ENCODE results near the gene ASAP3. TPM values are rescaled to one million over a fixed set of nuclear protein-coding genes. Genes with fewer than 3 reads are reported as not detected.

The ASAP3 gene
- total RNA-seq, 1 experiment from 2014 or later = 2.9 TPM

GRCh38 chr1:23521588-23521987 lies 37.6 kb upstream of the ASAP3 start:
- TF ChIP-seq, protein P1, sequence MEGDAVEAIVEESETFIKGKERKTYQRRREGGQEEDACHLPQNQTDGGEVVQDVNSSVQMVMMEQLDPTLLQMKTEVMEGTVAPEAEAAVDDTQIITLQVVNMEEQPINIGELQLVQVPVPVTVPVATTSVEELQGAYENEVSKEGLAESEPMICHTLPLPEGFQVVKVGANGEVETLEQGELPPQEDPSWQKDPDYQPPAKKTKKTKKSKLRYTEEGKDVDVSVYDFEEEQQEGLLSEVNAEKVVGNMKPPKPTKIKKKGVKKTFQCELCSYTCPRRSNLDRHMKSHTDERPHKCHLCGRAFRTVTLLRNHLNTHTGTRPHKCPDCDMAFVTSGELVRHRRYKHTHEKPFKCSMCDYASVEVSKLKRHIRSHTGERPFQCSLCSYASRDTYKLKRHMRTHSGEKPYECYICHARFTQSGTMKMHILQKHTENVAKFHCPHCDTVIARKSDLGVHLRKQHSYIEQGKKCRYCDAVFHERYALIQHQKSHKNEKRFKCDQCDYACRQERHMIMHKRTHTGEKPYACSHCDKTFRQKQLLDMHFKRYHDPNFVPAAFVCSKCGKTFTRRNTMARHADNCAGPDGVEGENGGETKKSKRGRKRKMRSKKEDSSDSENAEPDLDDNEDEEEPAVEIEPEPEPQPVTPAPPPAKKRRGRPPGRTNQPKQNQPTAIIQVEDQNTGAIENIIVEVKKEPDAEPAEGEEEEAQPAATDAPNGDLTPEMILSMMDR (IDR thresholded peaks at IDR 0.05; ENCODE audit: unreplicated experiment) = no peak
- Mint-ChIP-seq H3K9me3 (ENCODE audit: low read depth, unreplicated experiment) (no peaks in the 10 kb centered on the region), H3K27ac (ENCODE audit: unreplicated experiment) (no peak overlapping the region), H3K4me3 (ENCODE audit: low read depth, unreplicated experiment) (no peak overlapping the region), H3K27me3 (ENCODE audit: unreplicated experiment) (no peaks in the 10 kb centered on the region), H3K36me3 (ENCODE audit: insufficient read depth, unreplicated experiment) (peaks cover 4% of the 10 kb centered on the region), H3K4me1 (ENCODE audit: low read depth, unreplicated experiment) (peaks cover 16% of the 10 kb centered on the region)
- DNase-seq = no peak
- intact Hi-C loops (cut with micrococcal nuclease; ENCODE audit: unreplicated experiment) = no loop called here
- BruUV-seq (replicated peaks) = no TSS peak
- CTCF ChIA-PET = no interaction called here

DNA sequence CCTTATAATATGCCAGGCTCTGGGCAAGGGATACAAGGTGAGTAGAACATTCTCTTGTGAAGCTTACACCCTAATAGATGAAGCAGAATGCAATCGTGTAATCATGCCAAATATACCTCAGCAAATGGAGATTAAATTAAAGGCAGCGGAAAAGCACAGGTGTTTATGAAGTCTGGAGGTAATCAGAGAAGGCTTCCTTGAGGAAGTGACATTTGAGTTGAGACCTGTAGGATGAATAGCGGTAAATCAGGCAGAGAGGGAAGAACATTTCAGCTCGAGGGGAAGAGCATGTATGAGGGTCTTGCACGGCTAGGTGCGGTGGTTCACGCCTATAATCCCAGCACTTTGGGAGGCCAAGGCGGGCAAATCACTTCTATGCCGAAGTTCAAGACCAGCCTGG lies 33.6 kb upstream of the ASAP3 start:
- no TSS peak for BruUV-seq (replicated peaks)
- TF ChIP-seq, protein P1 (IDR thresholded peaks at IDR 0.05; ENCODE audit: unreplicated experiment) = no peak
- H3K4me1 Mint-ChIP-seq (ENCODE audit: low read depth, unreplicated experiment) = no peaks in the 10 kb centered on the region
- peaks cover 11% of the 10 kb centered on the region for H3K36me3 Mint-ChIP-seq (ENCODE audit: insufficient read depth, unreplicated experiment)
- intact Hi-C loops (cut with micrococcal nuclease; ENCODE audit: unreplicated experiment) = no loop called here
- no peaks in the 10 kb centered on the region for H3K9me3 Mint-ChIP-seq (ENCODE audit: low read depth, unreplicated experiment)
- H3K27ac Mint-ChIP-seq (ENCODE audit: unreplicated experiment) = no peak overlapping the region
- DNase-seq = no peak
- H3K4me3 Mint-ChIP-seq (ENCODE audit: low read depth, unreplicated experiment) = no peak overlapping the region
- no peaks in the 10 kb centered on the region for H3K27me3 Mint-ChIP-seq (ENCODE audit: unreplicated experiment)
- CTCF ChIA-PET = no interaction called here

- CTCF ChIA-PET = interaction anchor here (0.5 kb wide), 1 partner anchor 9 kb away, joined by 3 read pairs; no protein-coding TSS in a partner anchor
- intact Hi-C loops (cut with micrococcal nuclease; ENCODE audit: unreplicated experiment) = no loop called here
- H3K9me3 Mint-ChIP-seq (ENCODE audit: low read depth, unreplicated experiment) = no peaks in the 10 kb centered on the region
- TF ChIP-seq, protein P1 (IDR thresholded peaks at IDR 0.05; ENCODE audit: unreplicated experiment) = no peak
- BruUV-seq (replicated peaks) = no TSS peak
- H3K4me1 Mint-ChIP-seq (ENCODE audit: low read depth, unreplicated experiment) = no peaks in the 10 kb centered on the region
- H3K27me3 Mint-ChIP-seq (ENCODE audit: unreplicated experiment) = no peaks in the 10 kb centered on the region
- DNase-seq = no peak
- H3K27ac Mint-ChIP-seq (ENCODE audit: unreplicated experiment) = no peak overlapping the region
- no peak overlapping the region for H3K4me3 Mint-ChIP-seq (ENCODE audit: low read depth, unreplicated experiment)
- H3K36me3 Mint-ChIP-seq (ENCODE audit: insufficient read depth, unreplicated experiment) = peaks cover 11% of the 10 kb centered on the region
Observed at GRCh38 chr1:23515905-23516304, 31.9 kb upstream of the ASAP3 start.

GRCh38 chr1:23514111-23514679 lies 30.2 kb upstream of the ASAP3 start:
- no peak for DNase-seq
- CTCF ChIA-PET = interaction anchor here (0.7 kb wide), 1 partner anchor 13 kb away, joined by 3 read pairs; no protein-coding TSS in a partner anchor
- peaks cover 11% of the 10 kb centered on the region for H3K36me3 Mint-ChIP-seq (ENCODE audit: insufficient read depth, unreplicated experiment)
- H3K4me1 Mint-ChIP-seq (ENCODE audit: low read depth, unreplicated experiment) = no peaks in the 10 kb centered on the region
- intact Hi-C loops (cut with micrococcal nuclease; ENCODE audit: unreplicated experiment) = no loop called here
- no peaks in the 10 kb centered on the region for H3K27me3 Mint-ChIP-seq (ENCODE audit: unreplicated experiment)
- H3K9me3 Mint-ChIP-seq (ENCODE audit: low read depth, unreplicated experiment) = no peaks in the 10 kb centered on the region
- no peak overlapping the region for H3K4me3 Mint-ChIP-seq (ENCODE audit: low read depth, unreplicated experiment)
- H3K27ac Mint-ChIP-seq (ENCODE audit: unreplicated experiment) = no peak overlapping the region
- TF ChIP-seq, protein P1 (IDR thresholded peaks at IDR 0.05; ENCODE audit: unreplicated experiment) = no peak
- no TSS peak for BruUV-seq (replicated peaks)
